Neural cell (in vitro differentiated cells): ENCODE measurements around the gene NLRC5.

ENCODE experiments used
- EP300 ChIP-seq: fragments of 450-650 bp; conservative IDR thresholded peaks from 2 replicates; pipeline ENCODE4 v1.6.1; 2014; ENCODE audit warnings: antibody characterized with exemption, mild to moderate bottlenecking, moderate library complexity; ENCODE audit not compliant: poor library complexity, severe bottlenecking
- EZH2 ChIP-seq: fragments of 200-600, 300-800 bp; shearing (Covaris generic), sonication (generic); IDR thresholded peaks from 2 replicates; pipeline ENCODE4 v1.6.1; 2014; ENCODE audit warnings: antibody characterized with exemption, low read length, borderline replicate concordance, mild to moderate bottlenecking; ENCODE audit not compliant: insufficient read depth, poor library complexity, severe bottlenecking
- MXI1 ChIP-seq: fragments of 450-650 bp; conservative IDR thresholded peaks from 2 replicates; pipeline ENCODE4 v1.6.1; 2014; ENCODE audit warnings: antibody characterized with exemption, mild to moderate bottlenecking; ENCODE audit not compliant: poor library complexity, severe bottlenecking
- POLR2AphosphoS5 ChIP-seq: IDR thresholded peaks from 2 replicates; pipeline ENCODE4 v1.6.1; 2012
- RAD21 ChIP-seq: fragments of 450-650 bp; conservative IDR thresholded peaks from 2 replicates; pipeline ENCODE4 v1.6.1; 2014; ENCODE audit warnings: antibody characterized with exemption, mild to moderate bottlenecking, moderate library complexity
- REST ChIP-seq: IDR thresholded peaks from 2 replicates; pipeline ENCODE4 v1.6.1; 2012; ENCODE audit warnings: borderline replicate concordance
- TF ChIP-seq, protein P1 (sequence below): fragments of 450-650 bp; IDR thresholded peaks from 2 replicates; pipeline ENCODE4 v1.5.1; 2014; ENCODE audit warnings: antibody characterized with exemption, mild to moderate bottlenecking, moderate library complexity; ENCODE audit not compliant: poor library complexity, severe bottlenecking

GRCh38 chr16:56995136-56995805 is 5.9 kb downstream of the NLRC5 start:
- TF ChIP-seq, protein P1, sequence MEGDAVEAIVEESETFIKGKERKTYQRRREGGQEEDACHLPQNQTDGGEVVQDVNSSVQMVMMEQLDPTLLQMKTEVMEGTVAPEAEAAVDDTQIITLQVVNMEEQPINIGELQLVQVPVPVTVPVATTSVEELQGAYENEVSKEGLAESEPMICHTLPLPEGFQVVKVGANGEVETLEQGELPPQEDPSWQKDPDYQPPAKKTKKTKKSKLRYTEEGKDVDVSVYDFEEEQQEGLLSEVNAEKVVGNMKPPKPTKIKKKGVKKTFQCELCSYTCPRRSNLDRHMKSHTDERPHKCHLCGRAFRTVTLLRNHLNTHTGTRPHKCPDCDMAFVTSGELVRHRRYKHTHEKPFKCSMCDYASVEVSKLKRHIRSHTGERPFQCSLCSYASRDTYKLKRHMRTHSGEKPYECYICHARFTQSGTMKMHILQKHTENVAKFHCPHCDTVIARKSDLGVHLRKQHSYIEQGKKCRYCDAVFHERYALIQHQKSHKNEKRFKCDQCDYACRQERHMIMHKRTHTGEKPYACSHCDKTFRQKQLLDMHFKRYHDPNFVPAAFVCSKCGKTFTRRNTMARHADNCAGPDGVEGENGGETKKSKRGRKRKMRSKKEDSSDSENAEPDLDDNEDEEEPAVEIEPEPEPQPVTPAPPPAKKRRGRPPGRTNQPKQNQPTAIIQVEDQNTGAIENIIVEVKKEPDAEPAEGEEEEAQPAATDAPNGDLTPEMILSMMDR, result no peak
- TF ChIP-seq EP300 (no peak), EZH2 (no peak), POLR2AphosphoS5 (no peak), MXI1 (no peak), REST (no peak), RAD21 (no peak)
